Body of pancreas (tissue), 4 donors: ENCODE measurements around the gene ACTA2. TPM values are rescaled to one million over a fixed set of nuclear protein-coding genes. Genes with fewer than 3 reads are reported as not detected.

Source experiments
- ATAC-seq: fragments of 150-250 bp; one replicate; pipeline ENCODE4 v1.9.1; 2016
- DNase-seq, 4 donors: peaks; one replicate each; pipeline ENCODE4 v3.0.0-alpha.2; 2019
- H3K27ac ChIP-seq, 4 donors: fragments of 200-600 bp; sonication (generic); 1 replicate in 3 of 4; 2 replicates in 1 of 4; pipeline versions ENCODE4 v1.5.1 to v1.6.1; 2016 to 2019; ENCODE audit warnings: mild to moderate bottlenecking in 1 of 4, mixed read lengths in 1 of 4, moderate library complexity in 1 of 4
- H3K27me3 ChIP-seq, 2 donors: fragments of 200-600 bp; sonication (generic); one replicate each; pipeline ENCODE4 v1.6.0; 2016; ENCODE audit warnings: mild to moderate bottlenecking in 1 of 2
- H3K36me3 ChIP-seq, 2 donors: fragments of 200-600 bp; sonication (generic); replicated peaks in 1 of 2; 2 replicates each; pipeline ENCODE4 v1.5.1; 2016; ENCODE audit warnings: low read depth in 2 of 2; ENCODE audit not compliant: insufficient read depth in 1 of 2
- H3K4me1 ChIP-seq: fragments of 200-600 bp; sonication (generic); one replicate; pipeline ENCODE4 v1.6.0; 2016
- H3K4me3 ChIP-seq, 2 donors: fragments of 200-600 bp; sonication (generic); 1 replicate in 1 of 2; 2 replicates in 1 of 2; pipeline ENCODE4 v1.5.1; 2016 to 2019
- H3K9me3 ChIP-seq, 3 donors: fragments of 200-600 bp; sonication (generic); 1 replicate in 2 of 3; 2 replicates in 1 of 3; pipeline ENCODE4 v1.5.1; 2016
- POLR2A ChIP-seq, 3 donors: fragments of 450-650 bp; IDR thresholded peaks; one replicate each; pipeline ENCODE4 v1.6.1; 2016; ENCODE audit warnings: antibody characterized with exemption in 3 of 3, mild to moderate bottlenecking in 2 of 3
- intact Hi-C: fragments of 100-400 bp; cut with DNase I; formaldehyde crosslinking; loops from one replicate; pipeline ENCODE4 v1.15.1; 2023
- small RNA-seq: library from RNA; depleted of rRNA; stranded (forward); fragments of <200 nt; gene quantifications from one replicate; pipeline ENCODE3, GENCODE V24; 2016
- total RNA-seq, 2 donors: library from RNA; depleted of rRNA; stranded (reverse); fragments of >200 nt; gene quantifications; one replicate each; pipeline ENCODE4 v1.1.0, GENCODE V29; 2016
- TF ChIP-seq, protein P1 (sequence below), 7 experiments: fragments of 450-650 bp in 4 of 7; fragments of 200-600 bp in 3 of 7; sonication (generic) in 3 of 7; IDR thresholded peaks; one replicate each; pipeline ENCODE4 v1.5.1; 2016 to 2019; ENCODE audit warnings: antibody characterized with exemption in 7 of 7

The ACTA2 gene
- total RNA-seq, 2 donors from 2014 or later = 41.5 to 136 TPM

DNA sequence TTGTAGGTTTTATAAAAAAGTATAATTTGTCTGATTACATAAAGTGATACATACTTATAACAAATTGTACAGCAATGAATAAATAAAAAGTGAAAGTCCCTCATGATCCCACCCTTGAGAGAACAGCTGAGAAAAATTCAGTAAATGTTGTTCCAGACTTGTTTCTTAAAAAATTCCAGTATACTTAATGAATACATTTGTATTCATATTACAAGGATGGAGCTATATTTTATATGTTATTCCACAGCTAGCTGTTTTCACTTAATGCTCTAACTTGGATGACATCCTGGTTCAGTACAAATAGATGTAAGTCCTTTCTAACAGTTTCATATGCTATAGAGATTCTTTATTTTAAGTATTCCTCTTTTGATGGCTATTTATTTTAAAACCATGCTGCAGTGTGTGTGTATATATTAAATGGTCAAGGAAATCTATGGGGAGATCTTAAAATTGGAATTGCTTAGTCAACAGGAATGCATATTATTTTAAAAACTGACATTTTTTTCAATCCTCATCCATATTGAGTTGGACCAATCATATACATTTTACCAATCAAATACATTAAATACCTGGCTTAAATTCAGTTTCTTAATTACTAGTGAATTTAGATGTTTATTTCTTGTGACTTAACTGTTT is 63.6 kb downstream of the ACTA2 start:
- H3K4me1 ChIP-seq = no peaks in the 10 kb centered on the region
- intact Hi-C loops = no loop called here
- ATAC-seq (no peak), DNase-seq (no peak)
- no peaks in the 10 kb centered on the region for H3K9me3 ChIP-seq
- no peaks in the 10 kb centered on the region for H3K36me3 ChIP-seq
- H3K4me3 ChIP-seq = no peak overlapping the region
- TF ChIP-seq, protein P1, sequence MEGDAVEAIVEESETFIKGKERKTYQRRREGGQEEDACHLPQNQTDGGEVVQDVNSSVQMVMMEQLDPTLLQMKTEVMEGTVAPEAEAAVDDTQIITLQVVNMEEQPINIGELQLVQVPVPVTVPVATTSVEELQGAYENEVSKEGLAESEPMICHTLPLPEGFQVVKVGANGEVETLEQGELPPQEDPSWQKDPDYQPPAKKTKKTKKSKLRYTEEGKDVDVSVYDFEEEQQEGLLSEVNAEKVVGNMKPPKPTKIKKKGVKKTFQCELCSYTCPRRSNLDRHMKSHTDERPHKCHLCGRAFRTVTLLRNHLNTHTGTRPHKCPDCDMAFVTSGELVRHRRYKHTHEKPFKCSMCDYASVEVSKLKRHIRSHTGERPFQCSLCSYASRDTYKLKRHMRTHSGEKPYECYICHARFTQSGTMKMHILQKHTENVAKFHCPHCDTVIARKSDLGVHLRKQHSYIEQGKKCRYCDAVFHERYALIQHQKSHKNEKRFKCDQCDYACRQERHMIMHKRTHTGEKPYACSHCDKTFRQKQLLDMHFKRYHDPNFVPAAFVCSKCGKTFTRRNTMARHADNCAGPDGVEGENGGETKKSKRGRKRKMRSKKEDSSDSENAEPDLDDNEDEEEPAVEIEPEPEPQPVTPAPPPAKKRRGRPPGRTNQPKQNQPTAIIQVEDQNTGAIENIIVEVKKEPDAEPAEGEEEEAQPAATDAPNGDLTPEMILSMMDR (IDR thresholded peaks at IDR 0.05) = no peak
- TF ChIP-seq POLR2A (IDR thresholded peaks at IDR 0.05) = no peak
- no peaks in the 10 kb centered on the region for H3K27me3 ChIP-seq
- H3K27ac ChIP-seq = no peak overlapping the region

DNA sequence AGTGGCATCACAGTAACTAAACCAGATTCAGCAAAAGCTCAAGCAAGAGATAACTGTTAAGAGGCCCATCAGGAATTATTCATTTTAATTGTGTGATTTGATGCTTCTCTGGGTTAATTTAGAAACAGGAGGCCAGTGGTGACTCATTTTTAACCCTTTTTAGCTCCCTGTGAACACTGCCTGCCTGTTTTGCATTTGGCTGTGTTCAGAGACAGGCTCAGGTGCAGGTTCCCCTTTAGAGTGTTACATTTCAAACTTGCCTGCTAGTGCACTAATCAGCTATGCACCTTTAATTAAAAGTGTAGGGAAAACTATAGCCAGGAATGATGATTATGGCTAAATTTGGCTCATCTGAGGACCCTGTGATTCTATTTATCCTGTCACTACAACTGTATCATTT is 66.0 kb downstream of the ACTA2 start:
- Histone ChIP-seq H3K4me1 (no peaks in the 10 kb centered on the region), H3K27me3 (no peaks in the 10 kb centered on the region), H3K9me3 (no peaks in the 10 kb centered on the region), H3K4me3 (no peak overlapping the region), H3K36me3 (no peaks in the 10 kb centered on the region), H3K27ac (no peak overlapping the region)
- intact Hi-C loops = no loop called here
- no peak for ATAC-seq
- DNase-seq = no peak
- TF ChIP-seq POLR2A (IDR thresholded peaks at IDR 0.05) = no peak
- TF ChIP-seq, protein P1 (IDR thresholded peaks at IDR 0.05) = no peak

Small RNA genes lying within 50 kb of the gene (small RNA-seq; reads per million reads assigned to genes)
- not detected for gene RF02116

Other genes with a start within 250 kb of the ACTA2 start
- gene LIPK, start 246.5 kb downstream of the ACTA2 start, total RNA-seq = not detected
- not detected for gene LIPN, start 192.8 kb downstream of the ACTA2 start, total RNA-seq
- gene LIPM, start 150.0 kb downstream of the ACTA2 start, total RNA-seq = not detected
- gene ANKRD22, start 100.9 kb downstream of the ACTA2 start, total RNA-seq = 10 to 100 TPM in 1 of 2 donors, 1 to 10 TPM in 1; 5.9 to 13.5 TPM
- 10 to 100 TPM; 10.1 to 26.7 TPM for gene STAMBPL1, start 72.5 kb downstream of the ACTA2 start, total RNA-seq
- gene FAS, start 38.0 kb upstream of the ACTA2 start, total RNA-seq = 10 to 100 TPM; 13.7 to 22.1 TPM